HG02678 (cell line): ENCODE measurements around the gene TM4SF4.
"Not testable (repeated sequence)": the region's sequence is repeated elsewhere in the genome, so short reads cannot be mapped to it uniquely, and the experiment has no call there.

ENCODE experiments used
- ATAC-seq: cut with Tn5 transposase; IDR thresholded peaks from one replicate; pipeline ENCODE4 v1.9.1; 2021; ENCODE audit warnings: mild to moderate bottlenecking, moderate library complexity; ENCODE audit not compliant: unreplicated experiment

The TM4SF4 gene, protein sequence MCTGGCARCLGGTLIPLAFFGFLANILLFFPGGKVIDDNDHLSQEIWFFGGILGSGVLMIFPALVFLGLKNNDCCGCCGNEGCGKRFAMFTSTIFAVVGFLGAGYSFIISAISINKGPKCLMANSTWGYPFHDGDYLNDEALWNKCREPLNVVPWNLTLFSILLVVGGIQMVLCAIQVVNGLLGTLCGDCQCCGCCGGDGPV

DNA sequence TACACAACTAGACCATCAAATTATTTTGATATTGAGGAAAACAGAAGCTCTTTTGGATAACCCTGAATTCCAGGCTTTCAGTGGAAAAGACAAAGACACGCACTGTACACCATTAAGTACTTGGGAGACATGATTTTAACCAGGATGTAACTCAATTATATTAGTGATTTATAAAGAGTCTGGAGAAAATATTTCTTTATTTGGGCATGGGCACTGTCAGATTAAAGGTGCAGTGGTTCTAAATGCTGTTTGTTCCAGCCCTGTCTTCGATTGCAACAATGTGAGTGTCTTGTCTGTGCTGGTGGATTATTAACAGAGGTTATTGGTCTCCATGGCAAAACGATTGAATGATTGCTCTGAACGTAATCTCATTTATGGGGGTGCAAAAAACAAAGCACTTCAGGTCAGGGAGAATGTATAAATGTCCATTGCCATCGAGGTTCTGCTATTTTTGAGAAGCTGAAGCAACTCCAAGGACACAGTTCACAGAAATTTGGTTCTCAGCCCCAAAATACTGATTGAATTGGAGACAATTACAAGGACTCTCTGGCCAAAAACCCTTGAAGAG is at the start of gene TM4SF4:
Gene TM4SF4 (plus strand): TSS at position 448 of the 568 bp plus-strand sequence. CDS start 181 bp downstream, outside the sequence.
- ATAC-seq: no peak

DNA sequence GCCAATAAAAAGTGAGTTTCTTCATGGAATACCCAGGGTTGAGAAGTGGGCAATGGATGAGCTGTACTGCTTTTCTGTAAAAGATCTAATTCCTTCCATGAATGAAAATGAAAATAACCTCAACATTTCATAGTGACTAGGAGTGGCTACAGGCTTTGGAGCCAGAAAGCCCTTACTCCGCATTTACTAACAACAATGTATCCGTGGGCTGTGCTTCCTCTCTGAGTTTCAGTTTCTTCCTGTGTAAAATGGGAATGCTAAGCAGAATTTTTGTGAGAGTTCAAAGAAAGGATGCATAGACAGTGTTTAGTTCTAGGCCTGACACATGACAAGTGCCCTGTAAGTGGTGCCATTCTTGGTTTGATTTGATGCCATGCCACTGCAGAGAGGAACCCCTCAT is 49.6 kb upstream of the TM4SF4 start:
- ATAC-seq: no peak

DNA sequence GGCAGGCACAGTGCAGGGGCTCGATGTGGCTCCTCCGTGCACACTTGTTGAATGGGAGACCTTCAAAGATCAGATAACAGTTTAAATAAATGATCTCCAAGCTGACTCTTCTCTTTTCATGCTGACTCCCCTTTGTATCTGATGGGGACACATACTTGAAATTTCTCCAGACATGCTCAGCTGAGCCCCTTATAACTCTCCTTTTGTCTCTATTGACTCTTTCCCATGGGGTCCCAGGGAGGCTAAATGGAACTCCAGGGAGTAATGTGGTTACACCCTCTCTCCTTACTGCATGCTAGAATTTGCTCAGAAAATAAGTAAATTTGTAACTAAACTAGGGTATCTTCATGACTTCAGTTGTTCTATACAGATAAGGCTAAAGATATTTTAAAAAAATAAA is 48.2 kb upstream of the TM4SF4 start:
- ATAC-seq: no peak

DNA sequence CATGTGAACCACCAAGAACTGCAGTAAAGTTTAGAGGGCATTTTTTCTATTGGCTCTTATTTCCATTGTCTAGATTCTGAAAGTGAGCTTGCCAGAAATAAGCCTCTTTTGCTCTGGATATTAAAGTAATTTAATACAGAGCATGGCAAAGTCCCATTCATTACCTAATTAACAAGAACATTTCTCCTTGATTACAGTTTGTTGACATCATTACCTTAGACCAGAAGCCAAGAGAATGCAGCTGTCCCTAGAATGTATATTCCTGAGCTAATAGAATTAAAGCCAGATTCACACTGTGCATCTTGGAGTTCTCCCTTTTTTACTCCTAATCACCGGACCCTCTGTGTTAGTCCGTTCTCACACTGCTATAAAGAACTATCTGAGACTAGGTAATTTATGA is 46.4 kb upstream of the TM4SF4 start:
- no peak for ATAC-seq

DNA sequence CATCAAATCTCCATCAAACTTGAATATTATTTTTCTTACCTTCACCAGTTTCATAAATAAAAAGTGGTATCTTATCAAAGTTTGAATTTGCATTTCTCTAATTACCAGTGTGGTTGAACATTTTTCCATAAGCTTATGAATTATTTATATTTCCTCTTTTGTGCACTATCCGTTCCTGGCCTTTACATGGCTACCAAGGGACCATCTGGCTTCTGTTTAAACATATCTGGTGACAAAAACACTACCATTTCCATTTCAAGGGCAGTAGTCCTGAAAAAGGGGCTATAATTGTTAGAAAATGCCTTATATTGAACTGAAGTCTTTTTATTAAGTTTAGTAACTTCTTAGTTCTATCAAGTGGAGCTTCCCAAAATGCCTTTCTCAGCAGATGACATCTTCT is 44.3 kb upstream of the TM4SF4 start:
- no peak for ATAC-seq

DNA sequence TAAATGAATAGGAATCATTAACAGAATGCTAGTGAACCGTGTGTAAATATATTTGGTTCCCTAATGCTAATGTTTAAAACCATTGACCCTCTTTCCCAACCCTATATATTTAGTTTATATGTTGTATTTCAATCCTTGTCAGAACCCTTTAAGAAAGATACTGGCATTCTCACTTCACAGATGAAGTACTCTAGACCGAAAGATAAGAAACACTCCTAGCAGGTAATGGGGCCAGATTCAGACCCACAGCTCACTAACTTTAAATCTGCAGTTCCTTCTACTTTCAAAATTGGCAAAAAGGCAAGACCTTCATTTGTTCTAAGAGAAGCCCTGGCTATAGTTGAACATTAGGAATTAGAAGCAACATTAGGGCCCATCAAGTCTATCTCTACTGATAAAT is 42.3 kb upstream of the TM4SF4 start:
- no peak for ATAC-seq

DNA sequence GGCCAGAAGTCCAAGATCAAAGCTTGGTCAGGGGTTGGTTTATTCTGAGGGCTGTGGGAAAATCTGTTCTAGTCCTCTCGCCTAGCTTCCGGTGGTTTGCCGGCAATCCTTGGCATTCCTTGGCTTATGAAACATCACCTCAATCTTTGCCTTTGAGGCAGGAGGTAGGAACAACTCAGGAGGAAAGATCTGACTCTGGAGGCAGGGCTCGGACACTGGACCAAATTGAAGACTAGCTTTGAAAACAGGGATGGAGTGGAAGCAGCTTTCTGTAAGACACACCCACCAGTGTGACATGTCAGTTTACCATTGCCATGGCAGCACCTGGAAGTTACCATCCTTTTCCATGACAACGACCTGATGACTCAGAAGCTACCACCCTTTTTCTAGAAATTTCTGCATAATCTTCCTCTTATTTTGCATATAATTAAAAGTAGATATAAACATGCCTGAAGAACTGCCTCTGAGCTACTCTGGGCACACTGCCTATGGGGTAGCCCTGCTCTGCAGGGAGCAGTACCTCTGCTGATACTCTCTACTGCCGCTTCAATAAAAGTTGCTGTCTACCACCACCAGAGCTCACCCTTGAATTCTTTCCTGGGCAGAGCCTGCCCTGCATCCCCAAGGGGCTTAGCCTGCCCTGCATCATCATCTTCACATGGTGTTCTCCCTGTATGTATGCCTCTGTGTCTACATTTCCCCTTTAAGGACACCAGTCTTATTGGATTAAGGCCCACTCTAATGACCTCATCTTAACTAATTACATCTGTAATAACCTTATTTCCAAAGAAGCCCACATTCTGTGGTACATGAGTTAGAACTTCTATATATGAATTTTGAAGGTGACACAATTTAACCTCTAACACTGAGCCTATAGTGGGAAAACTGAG is 38.3 kb upstream of the TM4SF4 start:
- ATAC-seq: no peak

DNA sequence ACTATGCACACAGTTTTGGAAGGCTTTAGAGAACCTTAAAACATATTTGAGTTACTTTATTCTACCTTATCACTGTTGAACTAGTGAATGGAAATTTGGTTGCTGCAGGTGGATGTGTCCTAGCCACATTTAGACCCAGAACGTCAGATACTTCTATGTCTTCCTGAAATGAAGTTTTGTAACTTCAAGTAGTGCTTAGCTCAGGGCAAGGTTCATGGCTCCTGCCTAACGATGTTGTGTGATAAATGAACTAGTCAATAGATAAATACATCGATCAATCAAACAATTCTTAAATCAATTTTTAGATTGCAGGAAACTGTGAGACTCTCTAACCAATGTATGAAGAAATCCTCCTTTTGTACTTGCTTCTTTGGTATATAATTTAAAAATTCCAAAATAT is 37.2 kb upstream of the TM4SF4 start:
- no peak for ATAC-seq

DNA sequence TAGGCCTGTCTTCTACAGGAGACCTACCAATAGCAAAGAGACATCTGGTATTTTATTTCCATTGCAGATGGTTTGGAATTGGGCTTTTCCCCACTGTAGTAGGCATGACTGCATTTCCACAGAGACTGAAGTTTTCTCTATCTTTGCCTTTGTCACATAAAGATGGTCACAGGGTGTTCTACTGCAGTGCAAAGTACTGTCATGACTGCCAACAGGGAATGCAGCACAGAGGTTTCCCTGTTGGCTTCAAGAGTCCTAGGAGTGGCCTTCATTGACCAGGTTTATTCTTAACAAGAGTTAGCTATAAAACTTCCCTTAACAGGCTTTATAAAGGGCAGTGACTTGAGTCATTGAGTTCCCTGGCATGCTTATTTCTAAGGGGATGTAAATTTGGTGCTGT is 36.8 kb upstream of the TM4SF4 start:
- no peak for ATAC-seq

DNA sequence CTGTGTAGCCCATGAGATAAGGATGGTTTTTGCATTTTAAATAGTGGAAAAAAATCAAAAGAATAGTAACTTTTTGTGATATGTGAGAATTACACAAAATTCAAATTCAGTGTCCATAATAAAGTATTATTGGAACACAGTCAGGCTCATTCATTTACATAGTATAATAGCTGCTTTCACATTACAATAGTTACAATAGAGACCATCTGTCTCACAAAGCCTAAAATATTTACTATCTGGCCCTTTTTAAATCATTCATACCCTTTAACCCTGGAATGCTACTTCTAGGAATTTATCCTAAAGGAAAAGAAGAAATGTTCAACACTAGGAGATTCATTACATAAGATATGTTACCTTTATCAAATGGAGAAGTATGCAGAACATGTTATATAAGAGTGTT is 35.5 kb upstream of the TM4SF4 start:
- ATAC-seq: no peak

DNA sequence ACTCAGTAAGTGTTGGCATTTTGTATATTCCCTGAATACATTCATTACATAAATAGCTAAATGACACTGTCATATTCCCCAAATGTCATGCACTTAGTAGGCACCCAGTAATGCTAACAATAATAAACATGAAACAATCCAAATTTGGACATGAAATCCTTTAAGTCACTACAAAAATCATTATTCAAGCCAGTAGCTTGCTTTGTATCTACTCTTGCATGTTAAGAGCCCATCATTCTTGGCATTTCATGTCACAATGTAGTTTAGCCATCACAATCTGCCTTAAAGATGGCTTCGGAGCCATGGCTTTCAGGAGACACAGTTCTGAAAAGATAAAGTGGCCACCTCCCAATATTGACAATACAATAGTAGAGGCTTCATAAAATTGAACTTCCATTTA is 32.9 kb upstream of the TM4SF4 start:
- no peak for ATAC-seq

DNA sequence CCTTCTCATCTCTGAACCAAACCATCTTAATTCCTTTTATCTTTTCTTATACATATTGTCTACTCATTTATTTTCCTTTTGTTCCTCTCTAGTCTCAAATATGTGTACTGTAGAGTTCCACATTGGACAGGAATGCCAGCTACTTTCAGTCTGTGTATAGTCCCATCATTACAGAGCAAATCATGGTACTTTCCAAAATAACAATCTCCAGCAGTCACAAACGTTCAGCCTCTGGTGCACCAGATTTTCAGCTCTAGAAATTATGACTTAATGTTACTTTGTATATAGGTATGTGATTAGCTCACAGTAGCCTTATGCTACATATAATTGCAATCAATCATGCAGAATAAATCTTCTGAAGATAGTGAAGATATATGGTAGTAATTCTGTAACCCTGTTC is 32.5 kb upstream of the TM4SF4 start:
- no peak for ATAC-seq

DNA sequence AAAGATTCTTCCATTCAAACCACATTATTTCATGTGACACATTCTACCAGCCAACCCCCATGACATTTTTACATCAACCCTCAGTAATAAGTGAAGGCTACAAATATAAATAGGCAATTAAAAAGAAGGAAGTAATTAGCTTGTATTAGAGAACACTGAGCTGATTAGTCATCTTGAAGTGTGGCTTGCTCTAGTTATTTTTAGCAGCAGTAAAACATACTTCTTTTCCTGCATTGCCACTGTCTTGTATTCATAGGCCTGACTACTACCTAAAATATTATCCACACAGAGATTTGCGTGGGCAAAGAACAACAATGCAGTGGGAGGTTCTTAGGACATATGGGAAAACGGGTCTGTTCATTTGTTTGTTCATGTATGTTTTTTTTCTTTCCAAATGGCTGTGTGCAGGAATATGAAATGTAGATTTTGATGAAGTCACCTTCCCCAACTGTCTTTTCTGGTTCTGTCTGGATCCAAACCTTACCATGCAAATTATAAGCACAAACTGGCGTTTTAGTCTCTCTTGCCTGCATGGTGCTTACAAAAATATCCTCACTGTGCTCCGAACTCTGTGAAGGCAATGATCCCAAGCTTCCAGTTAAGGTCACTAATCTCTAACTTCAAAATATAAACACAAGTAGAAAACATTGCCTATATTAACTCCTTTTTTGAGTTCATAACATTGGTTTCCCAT is 31.5 kb upstream of the TM4SF4 start:
- ATAC-seq: no peak

DNA sequence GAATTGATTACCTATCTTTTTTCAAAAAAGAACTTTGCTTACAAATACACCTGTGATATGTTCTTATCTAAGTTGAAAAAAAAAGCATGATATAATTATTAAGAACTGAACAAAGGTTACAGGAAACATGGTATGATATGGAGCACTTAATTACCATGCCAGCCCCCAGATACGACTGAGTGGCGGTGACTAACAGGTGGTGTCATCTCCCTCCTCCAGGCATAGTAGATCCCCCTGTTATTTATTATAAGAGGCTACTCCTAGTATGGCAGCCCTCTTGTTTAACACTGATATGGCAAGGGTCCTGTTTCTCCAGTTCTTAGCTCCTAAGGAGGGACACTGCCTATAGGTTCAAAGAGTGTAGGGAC is 31.0 kb upstream of the TM4SF4 start:
- ATAC-seq: no peak

DNA sequence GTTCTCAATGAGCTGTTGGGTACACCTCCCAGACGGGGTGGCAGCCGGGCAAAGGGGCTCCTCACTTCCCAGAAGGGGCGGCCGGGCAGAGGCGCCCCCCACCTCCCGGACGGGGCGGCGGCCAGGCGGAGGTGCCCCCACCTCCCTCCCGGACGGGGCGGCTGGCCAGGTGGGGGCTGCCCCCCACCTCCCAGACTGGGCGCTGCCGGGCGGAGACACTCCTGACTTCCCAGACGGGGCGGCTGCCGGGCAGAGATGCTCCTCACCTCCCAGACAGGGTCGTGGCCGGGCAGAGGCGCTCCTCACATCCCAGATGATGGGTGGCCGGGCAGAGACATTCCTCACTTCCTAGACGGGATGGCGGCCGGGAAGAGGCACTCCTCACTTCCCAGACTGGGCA is 29.6 kb upstream of the TM4SF4 start:
- not testable (repeated sequence) for ATAC-seq

DNA sequence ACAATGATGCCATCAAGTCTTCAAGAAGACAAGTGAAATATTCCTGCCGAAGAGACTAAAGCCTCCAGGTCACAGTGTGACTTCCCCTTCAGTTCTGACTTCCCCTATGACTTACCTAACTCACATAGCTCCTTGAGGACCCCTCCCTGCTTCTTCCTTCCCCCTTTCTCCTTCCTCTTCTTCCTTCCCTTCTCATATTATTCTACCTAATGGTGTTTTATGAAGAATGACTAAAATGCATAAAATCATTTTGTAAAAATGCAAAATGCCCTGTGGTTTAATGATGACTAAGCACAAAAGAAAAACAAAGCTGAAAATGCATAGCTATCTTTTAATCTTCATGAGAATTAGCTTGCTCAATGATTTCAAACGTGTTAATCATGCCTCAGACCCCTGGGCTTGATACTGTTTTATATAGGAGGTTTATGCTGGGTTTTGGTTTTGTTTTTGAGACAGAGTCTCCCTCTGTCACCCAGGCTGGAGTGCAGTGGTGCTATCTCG is 26.1 kb upstream of the TM4SF4 start:
- ATAC-seq: no peak

DNA sequence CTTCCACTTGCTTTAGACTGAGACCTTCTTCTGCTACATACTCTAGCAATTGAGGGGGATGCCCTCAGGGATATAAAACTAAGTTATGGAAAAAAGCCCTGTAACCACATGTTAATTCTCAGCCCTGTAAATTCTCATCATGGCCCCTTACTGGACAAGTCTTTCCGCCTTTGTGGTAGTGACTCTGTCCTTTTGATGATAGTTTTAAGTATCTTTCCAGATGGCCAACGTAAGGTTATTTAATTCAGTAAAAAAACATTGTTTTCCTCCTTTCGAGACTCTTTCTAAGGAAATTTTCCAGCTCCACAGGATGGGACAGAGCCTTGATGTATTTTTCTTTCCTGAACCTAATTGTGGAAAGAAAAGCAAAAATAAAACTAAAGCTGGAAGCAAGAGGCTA is 25.3 kb upstream of the TM4SF4 start:
- ATAC-seq: no peak

DNA sequence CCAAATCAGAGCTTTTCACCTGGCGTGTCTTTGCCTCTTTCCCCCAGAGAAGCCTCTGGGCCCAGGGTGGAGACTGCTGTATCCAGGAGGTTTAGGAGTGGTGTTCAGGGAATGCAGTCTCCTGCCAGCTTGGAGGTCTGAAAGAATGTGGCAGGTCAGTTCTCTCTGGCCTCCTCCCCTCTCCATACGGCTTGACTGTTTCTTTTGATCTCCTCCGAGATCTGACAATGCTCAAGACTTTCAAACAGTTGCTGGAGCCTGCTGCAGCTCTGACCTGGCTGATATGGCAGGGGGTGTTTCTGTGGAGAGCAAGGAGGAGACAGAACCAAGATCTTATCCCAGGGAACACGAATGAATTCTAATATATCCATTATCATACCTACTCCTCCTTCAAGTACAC is 24.7 kb upstream of the TM4SF4 start:
- no peak for ATAC-seq

DNA sequence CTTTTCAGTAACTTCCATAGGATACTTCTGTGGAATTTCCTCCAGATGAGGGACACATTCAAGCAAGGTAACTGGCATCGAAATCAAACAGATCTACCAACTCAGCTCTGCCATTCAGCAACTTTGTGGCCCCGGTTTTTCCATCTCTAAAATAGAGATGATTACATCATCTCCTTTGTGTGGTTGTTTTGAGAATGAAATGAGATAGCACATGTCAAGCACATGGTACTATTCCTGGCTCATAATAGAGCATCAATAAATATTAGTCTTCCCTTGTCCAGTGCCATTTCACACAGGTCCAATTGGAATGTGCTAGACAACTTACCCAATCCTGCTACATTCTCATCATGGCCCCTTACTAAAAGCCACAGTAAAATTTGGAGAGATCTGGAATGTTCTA is 24.2 kb upstream of the TM4SF4 start:
- ATAC-seq: no peak

DNA sequence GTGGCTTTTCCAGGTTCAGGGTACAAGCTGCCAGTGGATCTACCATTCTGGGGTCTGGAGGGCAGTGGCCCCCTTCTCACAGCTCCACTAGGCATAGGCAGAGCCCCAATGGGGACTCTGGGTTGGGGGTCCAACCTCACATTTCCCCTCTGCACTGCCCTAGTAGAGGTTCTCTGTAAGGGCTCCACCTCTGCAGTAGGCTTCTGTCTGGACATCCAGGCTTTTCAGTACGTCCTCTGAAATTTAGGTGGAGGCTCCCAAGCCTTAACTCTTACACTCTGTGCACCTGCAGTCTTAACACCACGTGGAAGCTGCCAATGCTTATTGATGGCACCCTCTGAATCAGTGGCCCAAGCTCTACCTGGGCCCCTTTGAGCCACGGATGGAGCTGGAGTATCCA is 22.5 kb upstream of the TM4SF4 start:
- ATAC-seq: no peak

DNA sequence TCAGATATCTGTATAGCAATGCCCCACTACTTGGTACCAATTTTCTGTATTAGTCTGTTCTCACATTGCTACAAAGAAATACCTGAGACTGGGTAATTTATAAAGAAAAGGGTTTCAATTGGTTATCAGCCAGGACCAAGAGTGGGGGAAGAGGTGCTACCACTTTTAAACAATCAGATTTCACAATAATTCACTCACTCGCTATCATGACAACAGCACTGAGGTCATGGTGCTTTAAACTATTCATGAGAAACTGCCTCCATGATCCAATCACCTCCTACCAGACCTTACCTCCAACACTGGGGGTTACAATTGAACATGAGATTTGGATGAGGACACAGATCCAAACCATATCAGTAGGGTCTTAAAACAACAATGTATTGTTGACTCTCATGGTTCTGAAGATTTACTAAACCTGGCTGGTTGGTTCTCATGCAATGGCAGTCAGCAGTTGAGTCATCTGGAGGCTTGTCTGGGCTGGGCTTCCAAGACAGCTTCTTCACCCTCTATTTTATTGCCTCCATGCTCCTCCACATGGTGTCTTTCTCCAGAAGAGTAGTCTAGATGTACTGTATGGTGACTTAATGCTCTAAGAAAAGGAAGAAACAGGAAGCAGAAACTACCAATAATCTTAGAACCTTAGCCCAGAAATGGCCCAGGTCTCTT is 21.2 kb upstream of the TM4SF4 start:
- ATAC-seq: no peak
